NB4 (cell line): ENCODE data around the gene DGAT2L6.
"Not testable (repeated sequence)": the region's sequence is repeated elsewhere in the genome, so short reads cannot be mapped to it uniquely, and the experiment has no call there.

Source experiments
- DNase-seq: peaks from one replicate; pipeline ENCODE4 v3.0.0; 2010; ENCODE audit warnings: low read depth
- H3K4me3 ChIP-seq: one replicate; pipeline ENCODE4 v1.5.1; 2011; ENCODE audit warnings: mild to moderate bottlenecking, low read depth, low read length, moderate library complexity
- MAX ChIP-seq: IDR thresholded peaks from 2 replicates; pipeline ENCODE4 v1.6.1; 2011; ENCODE audit warnings: low read depth, low read length
- MYC ChIP-seq: IDR thresholded peaks from 2 replicates; pipeline ENCODE4 v1.6.1; 2011; ENCODE audit warnings: low read depth, low read length
- POLR2A ChIP-seq: IDR thresholded peaks from 2 replicates; pipeline ENCODE4 v1.6.1; 2011; ENCODE audit warnings: mild to moderate bottlenecking; ENCODE audit not compliant: insufficient read length; ENCODE audit errors: extremely low read depth
- TF ChIP-seq, protein P1 (sequence below): IDR thresholded peaks from one replicate; pipeline ENCODE4 v1.5.1; 2012; ENCODE audit warnings: low read depth, low read length

The DGAT2L6 gene

DNA sequence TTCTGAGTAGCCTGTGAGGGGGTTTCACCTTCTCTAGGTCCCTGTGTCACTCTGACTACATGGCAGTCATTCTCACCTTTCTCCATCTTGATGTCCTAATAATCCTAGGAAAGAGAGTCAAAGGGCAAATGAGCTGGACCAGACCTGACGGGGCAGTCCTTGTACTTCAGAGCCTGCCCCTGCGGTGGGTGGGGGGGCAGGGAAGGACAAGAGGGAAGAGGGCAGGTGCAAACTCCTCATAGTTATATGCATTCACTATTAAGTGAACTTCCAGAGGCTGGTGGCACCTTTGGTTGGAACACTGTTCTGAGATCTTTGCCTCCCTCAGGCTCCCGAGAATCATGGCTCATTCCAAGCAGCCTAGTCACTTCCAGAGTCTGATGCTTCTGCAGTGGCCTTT lies 57.1 kb downstream of the DGAT2L6 start, which contains the start of gene AWAT1:
Gene AWAT1, plus strand, starts transcription at position 301 of the 400 bp plus-strand sequence. Its CDS starts 41 bp downstream, at position 342.
- TF ChIP-seq, protein P1, sequence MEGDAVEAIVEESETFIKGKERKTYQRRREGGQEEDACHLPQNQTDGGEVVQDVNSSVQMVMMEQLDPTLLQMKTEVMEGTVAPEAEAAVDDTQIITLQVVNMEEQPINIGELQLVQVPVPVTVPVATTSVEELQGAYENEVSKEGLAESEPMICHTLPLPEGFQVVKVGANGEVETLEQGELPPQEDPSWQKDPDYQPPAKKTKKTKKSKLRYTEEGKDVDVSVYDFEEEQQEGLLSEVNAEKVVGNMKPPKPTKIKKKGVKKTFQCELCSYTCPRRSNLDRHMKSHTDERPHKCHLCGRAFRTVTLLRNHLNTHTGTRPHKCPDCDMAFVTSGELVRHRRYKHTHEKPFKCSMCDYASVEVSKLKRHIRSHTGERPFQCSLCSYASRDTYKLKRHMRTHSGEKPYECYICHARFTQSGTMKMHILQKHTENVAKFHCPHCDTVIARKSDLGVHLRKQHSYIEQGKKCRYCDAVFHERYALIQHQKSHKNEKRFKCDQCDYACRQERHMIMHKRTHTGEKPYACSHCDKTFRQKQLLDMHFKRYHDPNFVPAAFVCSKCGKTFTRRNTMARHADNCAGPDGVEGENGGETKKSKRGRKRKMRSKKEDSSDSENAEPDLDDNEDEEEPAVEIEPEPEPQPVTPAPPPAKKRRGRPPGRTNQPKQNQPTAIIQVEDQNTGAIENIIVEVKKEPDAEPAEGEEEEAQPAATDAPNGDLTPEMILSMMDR: no peak
- TF ChIP-seq MAX: no peak
- no peak for TF ChIP-seq POLR2A
- no peak for TF ChIP-seq MYC
- no peak for DNase-seq
- no peak within 1 kb of the TSS for H3K4me3 ChIP-seq

DNA sequence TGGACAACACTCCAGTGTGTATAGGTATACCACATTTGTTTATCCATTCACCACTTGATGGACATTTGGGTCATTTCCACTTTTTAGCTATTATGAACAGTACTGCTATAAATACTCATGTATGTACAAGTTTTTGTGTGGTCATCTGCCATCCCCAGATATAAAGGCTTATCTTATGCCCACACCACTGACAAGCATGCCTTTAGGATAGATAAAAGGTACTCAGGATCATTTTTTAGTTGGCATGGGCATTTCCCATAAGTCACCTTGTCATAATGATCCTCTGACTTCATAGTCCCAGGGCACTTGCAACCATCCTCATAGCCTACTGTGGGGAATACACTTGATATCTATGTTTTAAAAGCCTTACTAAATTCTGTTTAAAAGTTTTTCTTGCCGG lies 63.5 kb downstream of the DGAT2L6 start:
- no peak overlapping the region for H3K4me3 ChIP-seq
- no peak for DNase-seq
- no peak for TF ChIP-seq MAX
- no peak for TF ChIP-seq POLR2A
- TF ChIP-seq, protein P1: no peak
- TF ChIP-seq MYC: no peak

GRCh38 chrX:70241501-70241900 lies 64.2 kb downstream of the DGAT2L6 start:
- no peak for DNase-seq
- TF ChIP-seq POLR2A (no peak), MYC (no peak), MAX (no peak)
- TF ChIP-seq, protein P1: no peak
- no peak overlapping the region for H3K4me3 ChIP-seq

DNA sequence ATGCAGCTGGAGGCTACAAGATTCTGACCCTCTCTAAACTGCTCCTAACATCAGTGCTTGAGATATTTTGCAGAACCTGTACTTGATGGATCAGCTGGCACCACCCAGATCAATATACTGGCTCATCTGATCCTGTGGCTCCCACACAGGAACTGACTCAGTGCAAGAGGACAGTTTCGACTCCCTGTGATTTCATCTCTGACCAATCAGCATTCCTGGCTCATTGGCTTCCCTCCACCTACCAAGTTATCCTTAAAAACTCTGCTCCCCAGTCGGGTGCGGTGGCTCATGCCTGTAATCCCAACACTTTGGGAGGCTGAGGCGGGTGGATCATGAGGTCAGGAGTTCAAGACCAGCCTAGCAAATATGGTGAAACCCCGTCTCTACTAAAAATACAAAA lies 66.3 kb downstream of the DGAT2L6 start:
- H3K4me3 ChIP-seq, DNase-seq: not testable (repeated sequence)

DNA sequence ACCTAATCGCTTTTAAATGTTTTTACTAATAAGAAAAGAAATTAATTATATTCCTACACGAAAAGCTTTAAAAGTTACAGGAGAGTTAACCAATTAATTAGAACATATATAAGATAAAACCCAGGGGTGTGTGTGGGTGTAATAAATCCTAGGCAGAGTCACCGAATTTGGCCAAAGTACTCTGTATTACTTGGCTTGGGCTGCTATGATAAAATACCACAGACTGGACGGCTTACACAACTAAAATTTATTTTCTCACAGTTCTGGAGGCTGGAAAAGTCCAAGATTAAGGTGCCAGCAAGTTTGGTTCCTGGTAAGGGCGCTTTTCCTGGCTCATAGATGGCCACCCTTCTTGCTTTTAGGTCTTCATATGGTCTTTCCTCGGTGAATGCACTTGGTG lies 67.6 kb downstream of the DGAT2L6 start:
- no peak overlapping the region for H3K4me3 ChIP-seq
- TF ChIP-seq MAX (no peak), MYC (no peak), POLR2A (no peak)
- TF ChIP-seq, protein P1: no peak
- no peak for DNase-seq

- TF ChIP-seq, protein P1: no peak
- no peak for TF ChIP-seq MYC
- no peak for TF ChIP-seq MAX
- no peak for TF ChIP-seq POLR2A
- DNase-seq: no peak
These were observed 70.0 kb downstream of the DGAT2L6 start for GRCh38 chrX:70247252-70247651.

More at GRCh38 chrX:70247252-70247651, 70.0 kb downstream of the DGAT2L6 start:
- no peak overlapping the region for H3K4me3 ChIP-seq
